Heart left ventricle (tissue), 16 donors: ENCODE results near the gene MTNR1A. TPM values are rescaled to one million over a fixed set of nuclear protein-coding genes. Genes with fewer than 3 reads are reported as not detected.

Experiments used
- ATAC-seq, 4 donors: fragments of 200-7000 bp; cut with Tn5 transposase; one replicate each; pipeline ENCODE4 v1.9.1; 2020 to 2022; ENCODE audit warnings: moderate library complexity in 4 of 4, mild to moderate bottlenecking in 3 of 4, moderate number of reproducible peaks in 1 of 4
- DNase-seq, 5 donors: peaks; one replicate each; pipeline ENCODE4 v3.0.0-alpha.2; 2020
- H3K27ac ChIP-seq, 12 donors: fragments of 200-600 bp; sonication (generic) in 4 of 12; one replicate each; pipeline versions ENCODE4 v1.5.0 to v1.8.0; 2016 to 2022; ENCODE audit warnings: mild to moderate bottlenecking in 2 of 12
- H3K27me3 ChIP-seq, 9 donors: fragments of 200-600 bp; sonication (generic) in 2 of 9; one replicate each; pipeline versions ENCODE4 v1.5.1 to v1.8.0; 2016 to 2022; ENCODE audit warnings: mild to moderate bottlenecking in 3 of 9
- H3K36me3 ChIP-seq, 9 donors: fragments of 200-600 bp; sonication (generic) in 2 of 9; one replicate each; pipeline versions ENCODE4 v1.5.0 to v1.8.0; 2018 to 2022; ENCODE audit warnings: mild to moderate bottlenecking in 2 of 9
- H3K4me1 ChIP-seq, 12 donors: fragments of 200-600 bp; sonication (generic) in 4 of 12; one replicate each; pipeline versions ENCODE4 v1.5.0 to v1.8.0; 2016 to 2022; ENCODE audit warnings: mild to moderate bottlenecking in 3 of 12
- H3K4me3 ChIP-seq, 12 donors: fragments of 200-600 bp; sonication (generic) in 4 of 12; one replicate each; pipeline versions ENCODE4 v1.5.0 to v1.8.0; 2017 to 2022; ENCODE audit warnings: mild to moderate bottlenecking in 9 of 12, moderate library complexity in 4 of 12
- H3K9me3 ChIP-seq, 12 donors: fragments of 200-600 bp; sonication (generic) in 4 of 12; one replicate each; pipeline versions ENCODE4 v1.5.0 to v1.8.0; 2016 to 2022; ENCODE audit warnings: mild to moderate bottlenecking in 1 of 12
- CTCF ChIP-seq, 12 donors: fragments of 200-600 bp; sonication (generic) in 4 of 12; IDR thresholded peaks; one replicate each; pipeline versions ENCODE4 v1.5.0 to v1.8.0; 2018 to 2022; ENCODE audit warnings: antibody characterized with exemption in 12 of 12, mild to moderate bottlenecking in 5 of 12
- POLR2A ChIP-seq, 2 donors: fragments of 450-650 bp; IDR thresholded peaks; one replicate each; pipeline ENCODE4 v1.6.1; 2017; ENCODE audit warnings: antibody characterized with exemption in 2 of 2, mild to moderate bottlenecking in 2 of 2, moderate library complexity in 2 of 2
- WGBS, 4 donors: extraction: QIAGEN DNeasy Blood & Tissue Kit in 2 of 4; methylation state at CpG; one replicate each; pipeline versions ENCODE4 v1.1.5 to v1.1.7; 2013 to 2018; 5-methylcytosine and 5-hydroxymethylcytosine counted together
- intact Hi-C, 10 donors: fragments of 100-400 bp; cut with DNase I; formaldehyde crosslinking; loops; one replicate each; pipeline versions ENCODE4 v1.11.1 to v1.14.2; 2022
- polyA plus RNA-seq, 2 donors: library from polyadenylated mRNA; stranded (reverse); fragments of 200-250 nt; gene quantifications; one replicate each; pipeline ENCODE4 v1.2.3, GENCODE V29; 2013
- total RNA-seq, 9 donors: library from RNA; depleted of rRNA in 2 of 9; stranded (reverse); fragments of >200 nt in 2 of 9; fragmentation: NEBNext Ultra II Directional in 3 of 9; extraction: Animal tissue kit (Norgen Biotek cat#: 25700) in 3 of 9; gene quantifications; one replicate each; pipeline versions ENCODE4 v1.1.0 to v1.2.4, GENCODE V29; 2016 to 2023
- donor health status: ischemic (EF 13 %, LVEDD 7.1; RV severe dilation, severe dysfunction).
- donor health status: healthy with polysubstance abuse.
- donor health status: DM: no; HTN: yes; CAD: no.
- donor health status: DM: no; HTN: no; CAD: no.
- donor health status: ischemic (EF 25% LVEDD 6.9; RV normal size, moderate dysfunction).
- donor health status: ischemic (EF 25% LVEDD 5.7; RV mildly dilated, moderate dysfunction).
- donor health status: healthy.
- donor health status: DM: yes; HTN: yes; CAD: no.
- donor health status: ischemic (EF 35%, LVEDD 5.7; RV mildly dilated, moderate dysfunction).
- donor health status: nonischemic (EF 11% LVEDD 7.7; RV severe dilation, severe dysfunction).
- donor health status: DM: yes; HTN: yes; CAD: no.
- donor health status: PGD.
- donor health status: ischemic (EF 29% LVEDD 5.4; RV normal size, mild dysfunction).
- donor health status: nonischemic (EF 23%, LVEDD 6.1; RV moderate dilation, normal function).

MTNR1A gene
- total and polyA plus RNA-seq, 11 donors, result not detected

GRCh38 chr4:186502231-186502630 lies 53.1 kb downstream of the MTNR1A start:
- ATAC-seq (no peak), DNase-seq (no peak)
- TF ChIP-seq POLR2A (IDR thresholded peaks at IDR 0.05), result no peak
- TF ChIP-seq CTCF (IDR thresholded peaks at IDR 0.05), result no peak
- 61 to 74% (median 63%) methylated on average over 2 of the region's 2 CpGs for WGBS, 4 donors
- Histone ChIP-seq H3K4me1 (no peaks in the 10 kb centered on the region), H3K27me3 (peaks cover 0 to 3% (median 0%) of the 10 kb centered on the region in 9 donors), H3K36me3 (no peaks in the 10 kb centered on the region), H3K27ac (no peak overlapping the region), H3K4me3 (no peak overlapping the region), H3K9me3 (peaks cover 0 to 2% (median 0%) of the 10 kb centered on the region in 12 donors)
- intact Hi-C loops, result no loop called here

GRCh38 chr4:186501554-186501953 lies 53.8 kb downstream of the MTNR1A start:
- no peaks in the 10 kb centered on the region for H3K36me3 ChIP-seq
- H3K9me3 ChIP-seq, result no peaks in the 10 kb centered on the region
- H3K27me3 ChIP-seq, result no peaks in the 10 kb centered on the region
- ATAC-seq (no peak), DNase-seq (no peak)
- intact Hi-C loops, result no loop called here
- WGBS, 4 donors, result 82 to 92% (median 85%) methylated on average over 7 to 8 of the region's 8 CpGs
- no peaks in the 10 kb centered on the region for H3K4me1 ChIP-seq
- no peak overlapping the region for H3K27ac ChIP-seq
- H3K4me3 ChIP-seq, result no peak overlapping the region
- TF ChIP-seq CTCF (IDR thresholded peaks at IDR 0.05) (no peak), POLR2A (IDR thresholded peaks at IDR 0.05) (no peak)

GRCh38 chr4:186500721-186501304 lies 54.6 kb downstream of the MTNR1A start:
- TF ChIP-seq POLR2A (IDR thresholded peaks at IDR 0.05) (no peak), CTCF (IDR thresholded peaks at IDR 0.05) (no peak)
- ATAC-seq (no peak), DNase-seq (no peak)
- Histone ChIP-seq H3K27ac (no peak overlapping the region), H3K9me3 (no peaks in the 10 kb centered on the region), H3K4me1 (no peaks in the 10 kb centered on the region), H3K27me3 (no peaks in the 10 kb centered on the region), H3K36me3 (no peaks in the 10 kb centered on the region), H3K4me3 (no peak overlapping the region)
- WGBS, 4 donors, result 79 to 82% (median 81%) methylated on average over 39 of the region's 39 CpGs
- intact Hi-C loops, result no loop called here

- WGBS, 4 donors, result 85 to 95% (median 91%) methylated on average over 4 of the region's 4 CpGs
- Histone ChIP-seq H3K27me3 (no peaks in the 10 kb centered on the region), H3K9me3 (peaks cover 0 to 9% (median 6%) of the 10 kb centered on the region in 12 donors), H3K4me1 (no peaks in the 10 kb centered on the region), H3K36me3 (no peaks in the 10 kb centered on the region), H3K27ac (no peak overlapping the region), H3K4me3 (no peak overlapping the region)
- ATAC-seq (no peak), DNase-seq (no peak)
- no peak for TF ChIP-seq POLR2A (IDR thresholded peaks at IDR 0.05)
- intact Hi-C loops, result no loop called here
Observed at GRCh38 chr4:186499467-186499866, 55.9 kb downstream of the MTNR1A start.

- ATAC-seq (no peak), DNase-seq (no peak)
- H3K36me3 ChIP-seq, result no peaks in the 10 kb centered on the region
- no peaks in the 10 kb centered on the region for H3K27me3 ChIP-seq
- no peak overlapping the region for H3K4me3 ChIP-seq
- H3K4me1 ChIP-seq, result no peaks in the 10 kb centered on the region
- peaks cover 0 to 22% (median 12%) of the 10 kb centered on the region in 12 donors for H3K9me3 ChIP-seq
- no peak overlapping the region for H3K27ac ChIP-seq
- WGBS, 4 donors, result 83 to 84% (median 84%) methylated on average over 8 of the region's 8 CpGs
- TF ChIP-seq CTCF (IDR thresholded peaks at IDR 0.05), result no peak
- no peak for TF ChIP-seq POLR2A (IDR thresholded peaks at IDR 0.05)
- intact Hi-C loops, result no loop called here
Observed at GRCh38 chr4:186497043-186497442, 58.3 kb downstream of the MTNR1A start.
